Ovary (tissue), 9 donors: ENCODE results near the gene FKBP4. TPM values are rescaled to one million over a fixed set of nuclear protein-coding genes. Genes with fewer than 3 reads are reported as not detected.
A peak's percentile ranks its signal among the peaks of the same experiment; 100 is the strongest.

Experiments used
- DNase-seq, 5 donors: peaks; one replicate each; pipeline ENCODE4 v3.0.0-alpha.2; 2019 to 2020
- H3K27ac ChIP-seq, 2 donors: fragments of 200-600 bp; one replicate each; pipeline versions ENCODE4 v1.5.1 to v1.8.0; 2019 to 2022
- H3K27me3 ChIP-seq: fragments of 200-600 bp; one replicate; pipeline ENCODE4 v1.8.0; 2022
- H3K36me3 ChIP-seq: fragments of 200-600 bp; sonication (generic); one replicate; pipeline ENCODE4 v1.5.1; 2019
- H3K4me1 ChIP-seq: one replicate; pipeline ENCODE4 v1.8.1; 2013; ENCODE audit warnings: mild to moderate bottlenecking, moderate library complexity; ENCODE audit not compliant: insufficient read depth
- H3K4me3 ChIP-seq: fragments of 200-600 bp; sonication (generic); one replicate; pipeline ENCODE4 v1.5.1; 2017
- H3K9me3 ChIP-seq, 2 donors: fragments of 200-600 bp in 1 of 2; sonication (generic) in 1 of 2; one replicate each; pipeline versions ENCODE4 v1.5.1 to v1.8.1; 2013 to 2019; ENCODE audit warnings: mild to moderate bottlenecking in 1 of 2, moderate library complexity in 1 of 2
- EP300 ChIP-seq: sonication (generic); formaldehyde crosslinking; IDR thresholded peaks from one replicate; pipeline ENCODE4 v1.6.1; 2017; ENCODE audit warnings: antibody characterized with exemption
- POLR2A ChIP-seq: fragments of 450-650 bp; IDR thresholded peaks from one replicate; pipeline ENCODE4 v1.6.1; 2017; ENCODE audit warnings: antibody characterized with exemption, mild to moderate bottlenecking, moderate library complexity
- WGBS, 3 donors: extraction: QIAGEN DNeasy Blood & Tissue Kit in 1 of 3; methylation state at CpG; one replicate each; pipeline versions ENCODE4 v1.1.5 to v1.1.7; 2013 to 2017; 5-methylcytosine and 5-hydroxymethylcytosine counted together
- intact Hi-C, 4 donors: fragments of 100-400 bp; cut with DNase I; formaldehyde crosslinking; loops; one replicate each; pipeline versions ENCODE4 v1.11.0 to v1.15.1; 2022 to 2023
- polyA plus RNA-seq, 2 donors: library from polyadenylated mRNA; stranded (reverse); fragments of 200-250 nt in 1 of 2; fragments of 350-450 nt in 1 of 2; fragmentation: Illumina TruSeq in 1 of 2; extraction: RNeasy Lipid Tissue Mini Kit (QIAGEN cat#74804) in 1 of 2; gene quantifications; one replicate each; pipeline ENCODE4 v1.2.3, GENCODE V29; 2013 to 2014
- total RNA-seq, 7 donors: library from RNA; depleted of rRNA in 2 of 7; stranded (reverse); fragments of >200 nt in 2 of 7; fragmentation: NEBNext Ultra II Directional in 3 of 7; extraction: Animal tissue kit (Norgen Biotek cat#: 25700) in 3 of 7; gene quantifications; one replicate each; pipeline versions ENCODE4 v1.1.0 to v1.2.4, GENCODE V29; 2016 to 2023
- TF ChIP-seq, protein P1 (sequence below), 3 donors: fragments of 450-650 bp in 2 of 3; fragments of 200-600 bp in 1 of 3; IDR thresholded peaks; one replicate each; pipeline versions ENCODE4 v1.5.1 to v1.8.0; 2016 to 2022; ENCODE audit warnings: antibody characterized with exemption in 3 of 3, mild to moderate bottlenecking in 1 of 3
- donor health status: DM: no; HTN: no; CAD: no; lungs with moderate emphysema.
- donor health status: DM: no; HTN: no; CAD: no.
- donor health status: Bipolar disorder and iron deficiency.
- donor health status: DM: yes; HTN: yes; CAD: no.
- donor health status: DM: no; HTN: no; CAD: no.
- donor health status: DM: yes; HTN: yes; CAD: no.

Gene FKBP4
- total and polyA plus RNA-seq, 9 donors, result 25.1 to 109 (median 57.5) TPM

DNA sequence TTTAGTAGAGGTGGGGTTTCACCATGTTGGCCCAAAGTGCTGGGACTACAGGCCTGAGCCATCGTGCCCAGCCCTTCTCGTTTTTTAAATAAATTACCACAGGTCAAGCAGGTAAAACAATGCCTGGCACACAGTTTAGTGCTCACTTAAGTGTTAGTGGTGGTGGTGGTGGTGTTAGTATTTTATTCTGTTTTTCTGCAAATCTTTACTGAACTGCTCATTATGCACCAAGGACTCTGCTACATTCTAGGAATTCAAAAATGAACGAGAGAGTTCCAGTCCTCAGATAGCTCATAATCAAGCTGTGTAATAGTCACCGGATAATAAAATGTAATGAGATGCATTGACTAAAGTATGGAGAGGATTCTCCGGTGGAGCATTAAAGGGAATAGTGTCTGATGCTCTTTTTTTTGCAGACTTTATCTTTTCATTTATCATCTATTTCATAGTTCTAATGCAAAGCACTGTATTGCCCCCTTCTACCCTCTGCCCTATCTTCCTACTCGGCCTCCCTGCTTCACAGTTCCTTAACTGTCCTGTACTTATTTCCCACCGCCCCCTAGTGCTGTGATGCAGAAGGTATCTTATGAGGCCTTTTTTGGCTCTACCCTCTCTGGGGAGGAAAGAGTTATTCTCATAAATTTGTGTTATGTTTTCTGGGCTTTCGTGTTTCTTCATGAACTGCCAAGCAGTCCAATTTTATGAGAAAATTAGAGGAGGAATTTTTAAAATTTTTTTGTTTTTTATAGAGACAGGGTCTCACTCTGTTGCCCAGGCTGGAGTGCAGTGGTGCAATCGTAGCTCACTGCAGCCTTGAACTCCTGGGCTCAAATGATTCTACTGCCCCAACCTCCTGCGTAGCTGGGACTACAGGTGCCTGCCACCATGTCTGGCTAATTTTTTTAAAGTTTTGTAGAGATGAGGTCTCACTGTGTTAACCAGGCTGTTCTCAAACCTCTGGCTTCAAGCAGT is 18.7 kb downstream of the FKBP4 start:
- intact Hi-C loops, result no loop called here
- Histone ChIP-seq H3K4me3 (peak overlapping the region; percentile 89), H3K27ac (peak overlapping the region; percentile 54 to 89), H3K4me1 (peaks cover 1% of the 10 kb centered on the region), H3K27me3 (no peaks in the 10 kb centered on the region), H3K36me3 (no peaks in the 10 kb centered on the region), H3K9me3 (no peaks in the 10 kb centered on the region)
- TF ChIP-seq, protein P1, sequence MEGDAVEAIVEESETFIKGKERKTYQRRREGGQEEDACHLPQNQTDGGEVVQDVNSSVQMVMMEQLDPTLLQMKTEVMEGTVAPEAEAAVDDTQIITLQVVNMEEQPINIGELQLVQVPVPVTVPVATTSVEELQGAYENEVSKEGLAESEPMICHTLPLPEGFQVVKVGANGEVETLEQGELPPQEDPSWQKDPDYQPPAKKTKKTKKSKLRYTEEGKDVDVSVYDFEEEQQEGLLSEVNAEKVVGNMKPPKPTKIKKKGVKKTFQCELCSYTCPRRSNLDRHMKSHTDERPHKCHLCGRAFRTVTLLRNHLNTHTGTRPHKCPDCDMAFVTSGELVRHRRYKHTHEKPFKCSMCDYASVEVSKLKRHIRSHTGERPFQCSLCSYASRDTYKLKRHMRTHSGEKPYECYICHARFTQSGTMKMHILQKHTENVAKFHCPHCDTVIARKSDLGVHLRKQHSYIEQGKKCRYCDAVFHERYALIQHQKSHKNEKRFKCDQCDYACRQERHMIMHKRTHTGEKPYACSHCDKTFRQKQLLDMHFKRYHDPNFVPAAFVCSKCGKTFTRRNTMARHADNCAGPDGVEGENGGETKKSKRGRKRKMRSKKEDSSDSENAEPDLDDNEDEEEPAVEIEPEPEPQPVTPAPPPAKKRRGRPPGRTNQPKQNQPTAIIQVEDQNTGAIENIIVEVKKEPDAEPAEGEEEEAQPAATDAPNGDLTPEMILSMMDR (IDR thresholded peaks at IDR 0.05), result peak in 2 of 3 donors; percentile 34 to 35
- TF ChIP-seq POLR2A (no peak), EP300 (no peak)
- 6% methylated on average over 10 of the region's 10 CpGs for WGBS, 3 donors
- no peak for DNase-seq

DNA sequence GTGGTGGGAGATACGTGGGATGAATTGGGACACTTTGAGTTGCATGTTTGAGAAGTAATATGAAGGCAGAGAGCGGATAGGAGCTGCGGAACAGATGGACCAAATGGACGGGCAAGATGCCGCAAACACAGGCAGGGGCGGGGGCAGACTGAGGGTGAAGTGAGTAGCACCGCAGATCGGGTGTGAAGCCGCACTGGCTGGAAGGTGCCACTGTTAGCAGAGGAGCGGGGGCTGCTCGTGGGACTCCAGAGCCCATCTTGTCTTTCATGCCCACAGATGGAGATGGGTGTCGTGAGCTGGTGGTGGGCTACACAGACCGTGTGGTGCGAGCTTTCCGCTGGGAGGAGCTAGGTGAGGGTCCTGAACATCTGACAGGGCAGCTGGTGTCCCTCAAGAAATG is 25.0 kb downstream of the FKBP4 start:
- no peak overlapping the region for H3K27ac ChIP-seq
- intact Hi-C loops, result no loop called here
- 91 to 94% (median 93%) methylated on average over 15 of the region's 15 CpGs for WGBS, 3 donors
- H3K36me3 ChIP-seq, result no peaks in the 10 kb centered on the region
- DNase-seq, result no peak
- no peaks in the 10 kb centered on the region for H3K27me3 ChIP-seq
- H3K4me3 ChIP-seq, result no peak overlapping the region
- no peaks in the 10 kb centered on the region for H3K9me3 ChIP-seq
- no peak for TF ChIP-seq EP300
- TF ChIP-seq, protein P1 (IDR thresholded peaks at IDR 0.05), result no peak
- no peak for TF ChIP-seq POLR2A
- H3K4me1 ChIP-seq, result no peaks in the 10 kb centered on the region

DNA sequence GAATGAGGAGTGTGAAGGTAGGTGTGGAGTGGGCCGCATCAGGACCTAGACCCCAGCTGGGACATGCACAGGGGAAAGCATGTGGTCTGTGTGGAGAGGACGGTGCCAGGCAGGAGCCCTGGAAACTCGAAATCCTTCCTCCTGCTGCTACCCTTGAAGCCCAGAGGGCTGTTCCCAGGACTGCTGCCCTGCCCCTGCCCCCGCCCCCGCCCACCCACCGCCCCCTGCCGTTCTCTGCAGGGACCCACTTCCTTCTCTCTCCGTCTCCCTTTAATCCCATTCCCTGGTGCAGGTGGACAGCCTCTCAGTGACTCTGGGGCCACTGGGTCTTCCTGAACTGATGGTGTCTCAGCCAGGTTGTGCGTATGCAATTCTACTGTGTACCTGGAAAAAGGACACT is 25.7 kb downstream of the FKBP4 start:
- no peak overlapping the region for H3K27ac ChIP-seq
- TF ChIP-seq EP300 (no peak), POLR2A (no peak)
- TF ChIP-seq, protein P1 (IDR thresholded peaks at IDR 0.05), result no peak
- no peak overlapping the region for H3K4me3 ChIP-seq
- intact Hi-C loops, result no loop called here
- no peaks in the 10 kb centered on the region for H3K27me3 ChIP-seq
- no peaks in the 10 kb centered on the region for H3K36me3 ChIP-seq
- WGBS, 3 donors, result 79 to 86% (median 79%) methylated on average over 9 of the region's 9 CpGs
- H3K9me3 ChIP-seq, result no peaks in the 10 kb centered on the region
- H3K4me1 ChIP-seq, result no peaks in the 10 kb centered on the region
- no peak for DNase-seq

DNA sequence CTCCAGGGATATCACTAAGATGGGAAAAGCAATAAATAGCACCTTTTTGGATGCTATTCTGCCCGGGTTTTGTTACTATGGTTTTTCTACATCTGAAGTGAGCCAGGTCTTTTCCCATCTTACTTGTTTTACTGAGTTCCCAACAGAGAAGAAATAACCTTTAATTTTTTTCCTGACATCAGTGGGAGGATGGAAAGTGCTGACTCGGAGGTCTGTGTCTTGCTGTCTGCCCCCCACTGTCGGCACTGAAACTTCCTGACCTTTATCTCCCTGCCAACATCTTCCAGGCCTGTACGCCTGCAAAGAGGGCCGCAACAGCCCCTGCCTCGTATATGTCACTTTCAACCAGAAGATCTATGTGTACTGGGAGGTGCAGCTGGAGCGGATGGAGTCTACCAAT is 28.7 kb downstream of the FKBP4 start:
- Histone ChIP-seq H3K9me3 (no peaks in the 10 kb centered on the region), H3K36me3 (no peaks in the 10 kb centered on the region), H3K4me3 (no peak overlapping the region), H3K27me3 (no peaks in the 10 kb centered on the region), H3K4me1 (no peaks in the 10 kb centered on the region), H3K27ac (no peak overlapping the region)
- DNase-seq, result no peak
- 49 to 59% (median 53%) methylated on average over 7 of the region's 7 CpGs for WGBS, 3 donors
- intact Hi-C loops, result no loop called here
- TF ChIP-seq, protein P1 (IDR thresholded peaks at IDR 0.05), result no peak
- no peak for TF ChIP-seq POLR2A
- no peak for TF ChIP-seq EP300
